HG03159 (cell line): ENCODE results near the gene MELTF.

Experiments
- ATAC-seq: cut with Tn5 transposase; IDR thresholded peaks from one replicate; pipeline ENCODE4 v1.9.1; 2021; ENCODE audit warnings: mild to moderate bottlenecking, moderate library complexity; ENCODE audit not compliant: unreplicated experiment

The MELTF gene

GRCh38 chr3:196969134-196969659 lies 60.4 kb downstream of the MELTF start:
- ATAC-seq: peak; percentile 53

DNA sequence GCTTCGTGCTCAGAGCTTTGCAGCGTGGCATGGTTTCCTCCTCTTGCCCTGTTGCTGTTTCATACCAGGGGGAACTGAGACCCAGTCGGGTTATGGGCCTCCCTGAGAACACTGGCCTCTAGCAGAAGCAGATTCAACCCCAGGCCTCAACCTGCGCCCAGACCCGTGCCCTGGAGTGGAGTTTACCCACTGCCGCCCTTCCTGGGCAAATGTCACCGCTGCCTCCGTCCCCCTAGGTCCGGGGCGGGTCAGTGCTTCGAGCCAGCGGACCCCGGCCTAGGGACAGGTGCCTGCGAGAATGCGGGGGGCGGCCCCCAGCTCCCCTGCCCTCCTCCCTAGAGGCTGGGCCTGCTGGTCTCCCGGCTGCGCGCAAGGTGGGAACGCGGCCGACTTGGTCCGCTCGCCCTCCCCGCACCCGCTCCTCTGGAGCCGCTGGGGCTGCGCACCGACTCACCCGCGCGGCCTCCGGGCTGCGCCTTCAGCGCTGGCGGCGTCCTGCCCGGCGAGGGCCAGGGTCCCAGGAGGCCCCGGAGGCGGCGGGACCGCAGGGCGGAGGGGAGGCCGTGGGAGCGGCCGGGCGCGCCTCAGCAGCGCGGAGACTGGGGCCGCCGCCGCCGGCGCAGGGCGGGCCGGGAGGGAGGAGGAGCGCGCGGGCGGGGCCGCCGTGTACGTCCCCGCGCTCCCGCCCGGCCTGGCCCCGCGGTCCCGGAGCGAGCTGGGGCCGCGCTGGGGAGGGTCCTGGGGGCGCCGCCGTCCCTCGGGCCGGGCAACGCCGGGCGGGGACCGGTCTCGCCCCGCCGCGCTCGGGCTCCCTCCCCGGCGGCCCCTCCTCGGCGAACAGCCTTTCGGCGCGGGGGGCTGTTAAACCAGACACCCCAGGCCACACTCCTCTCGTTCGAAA lies 61.1 kb downstream of the MELTF start, which contains the start of gene PIGZ:
TSS of gene PIGZ (minus strand) at position 601 of the 901 bp plus-strand sequence. CDS start 16,802 bp downstream, outside the sequence.
- peak; percentile 53 for ATAC-seq

DNA sequence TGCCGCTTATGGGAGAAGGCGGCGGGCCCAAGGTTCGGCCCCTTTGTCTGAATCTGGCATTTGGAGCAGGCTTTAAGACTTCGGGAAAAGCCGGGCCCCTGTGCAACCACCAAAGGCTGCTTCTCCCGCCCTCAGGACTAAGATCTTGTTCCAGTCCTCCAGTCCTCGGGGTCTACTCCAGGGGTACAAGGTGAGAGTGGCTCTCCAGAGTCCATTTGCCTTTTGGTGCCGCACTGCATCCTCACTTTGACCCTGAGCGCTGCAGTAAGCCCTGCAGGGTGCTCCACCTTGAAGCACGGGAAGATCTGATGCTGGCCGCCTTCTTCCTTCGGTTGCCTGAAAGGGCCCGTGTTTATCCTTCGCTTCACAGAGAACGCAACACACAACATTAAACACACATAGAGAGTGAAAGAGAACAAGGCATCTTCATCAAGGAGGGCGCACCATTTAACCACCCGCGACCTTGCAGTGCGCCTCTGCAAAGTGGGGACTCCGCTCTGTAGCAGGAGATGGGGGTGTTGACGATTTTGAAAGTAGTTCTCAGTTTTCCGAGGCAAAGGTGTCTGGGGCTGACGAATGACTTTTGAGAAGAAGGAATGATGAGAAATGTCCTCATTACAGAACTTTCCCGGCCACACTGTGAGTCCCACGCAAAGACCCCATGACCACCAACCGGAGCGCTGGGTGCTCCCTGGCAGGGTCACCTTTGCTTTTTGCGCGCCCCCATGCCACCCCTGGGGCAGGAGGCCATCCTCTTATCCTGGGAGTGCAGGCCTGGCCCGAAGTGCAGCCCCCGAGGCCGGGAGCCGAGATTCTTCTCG lies 62.0 kb downstream of the MELTF start:
- no peak for ATAC-seq

- ATAC-seq: no peak
These were observed 62.9 kb downstream of the MELTF start for GRCh38 chr3:196966526-196967401.

DNA sequence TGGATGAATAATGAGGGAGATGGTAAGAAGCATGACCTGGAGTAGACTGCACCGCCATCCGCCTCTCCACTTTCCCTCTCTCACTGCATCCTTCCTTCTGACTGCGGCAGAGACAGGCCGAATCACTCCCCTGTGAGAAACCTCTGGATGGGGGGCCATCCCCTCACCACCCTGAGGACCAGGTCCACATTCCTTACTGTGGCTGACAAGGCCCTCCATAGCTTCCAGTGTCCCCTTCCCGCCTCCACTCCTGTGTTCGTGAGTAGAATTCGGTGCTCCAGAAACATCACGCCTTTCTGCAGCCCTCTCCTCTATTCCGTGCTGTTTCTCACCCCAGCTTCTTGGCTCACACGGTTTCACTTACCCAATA lies 63.8 kb downstream of the MELTF start:
- ATAC-seq: no peak

- no peak for ATAC-seq
These were observed 64.4 kb downstream of the MELTF start for GRCh38 chr3:196965112-196965803.

DNA sequence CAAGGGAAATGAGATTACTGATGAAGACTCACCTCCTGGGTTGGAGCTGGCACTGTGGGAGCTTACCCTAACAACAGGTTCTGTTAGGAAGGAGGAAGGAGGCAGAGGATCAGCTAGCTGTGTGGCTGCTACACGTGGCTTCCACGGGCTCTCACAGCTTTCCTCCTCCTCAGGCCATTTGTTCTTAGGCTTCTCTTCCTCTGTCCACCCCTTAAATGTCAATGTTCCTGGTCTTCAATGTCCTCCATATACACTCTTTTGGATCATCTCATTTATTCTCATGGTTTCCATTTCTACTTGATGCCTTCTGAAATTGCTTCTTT lies 66.0 kb downstream of the MELTF start:
- ATAC-seq: no peak

GRCh38 chr3:196962930-196963630 lies 66.5 kb downstream of the MELTF start:
- ATAC-seq: no peak

- ATAC-seq: no peak
These were observed 67.3 kb downstream of the MELTF start for GRCh38 chr3:196962108-196962929.

DNA sequence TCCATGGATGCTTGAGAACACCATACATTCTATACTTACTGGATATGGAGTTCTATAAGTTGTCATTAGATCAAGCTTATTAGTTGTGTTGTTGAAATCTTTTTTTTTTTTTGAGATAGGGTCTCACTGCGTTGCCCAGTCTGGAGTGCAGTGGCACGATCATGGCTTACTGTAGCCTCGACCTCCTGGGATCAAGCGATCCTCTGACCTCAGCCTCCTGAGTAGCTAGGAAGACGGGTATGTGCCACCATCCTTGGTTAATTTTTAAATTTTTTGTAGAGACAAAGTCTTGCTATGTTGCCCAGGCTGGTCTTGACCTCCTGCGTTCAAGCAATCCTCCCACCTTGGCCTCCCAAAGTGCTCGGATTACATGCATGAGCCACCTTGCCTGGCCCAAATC lies 74.8 kb downstream of the MELTF start:
- ATAC-seq: no peak
